Jurkat, Clone E6-1 (cell line): ENCODE results near the gene UCHL3.

Source experiments
- DNase-seq: peaks from one replicate; pipeline ENCODE4 v3.0.0-alpha.2; 2011; ENCODE audit warnings: low read depth, low spot score
- H3K4me3 ChIP-seq: 2 replicates; pipeline ENCODE4 v1.5.1; 2011; ENCODE audit warnings: mild to moderate bottlenecking, low read length, control low read depth, moderate library complexity

UCHL3 gene

GRCh38 chr13:75651013-75651412 is 101.4 kb downstream of the UCHL3 start:
- H3K4me3 ChIP-seq = no peak overlapping the region
- DNase-seq = no peak

GRCh38 chr13:75652726-75653125 is 103.1 kb downstream of the UCHL3 start:
- no peak for DNase-seq

More at GRCh38 chr13:75652726-75653125, 103.1 kb downstream of the UCHL3 start:
- H3K4me3 ChIP-seq = no peak overlapping the region
